Activated T-cell treated with anti-CD3 and anti-CD28 coated beads, Interleukin-2, amount 50 U/mL, for 72 hours (primary cell): ENCODE results near the gene TCP1. TPM values are rescaled to one million over a fixed set of nuclear protein-coding genes. Genes with fewer than 3 reads are reported as not detected.
"Not testable (repeated sequence)": the region's sequence is repeated elsewhere in the genome, so short reads cannot be mapped to it uniquely, and the experiment has no call there.

Source experiments
- ATAC-seq, 2 donors: fragments of 150-1000 bp; cut with Tn5 transposase; replicated peaks in 1 of 2; 2 replicates each; pipeline ENCODE4 v1.10.0; 2021; ENCODE audit warnings: moderate library complexity in 2 of 2, mild to moderate bottlenecking in 1 of 2
- DNase-seq, 2 donors: peaks; one replicate each; pipeline ENCODE4 v3.0.0; 2021 to 2022; ENCODE audit warnings: mixed read lengths in 1 of 2
- H3K27ac Mint-ChIP-seq: one replicate; pipeline ENCODE4 v1.8.0; 2022; ENCODE audit warnings: mild to moderate bottlenecking, moderate library complexity, mixed read lengths
- H3K27me3 Mint-ChIP-seq: one replicate; pipeline ENCODE4 v1.8.0; 2022; ENCODE audit warnings: low read depth, mixed read lengths
- H3K36me3 Mint-ChIP-seq, 2 donors: one replicate each; pipeline ENCODE4 v1.8.0; 2022; ENCODE audit warnings: mixed read lengths in 2 of 2, mild to moderate bottlenecking in 1 of 2; ENCODE audit not compliant: insufficient read depth in 2 of 2
- H3K4me1 Mint-ChIP-seq: one replicate; pipeline ENCODE4 v1.8.0; 2022; ENCODE audit warnings: low read depth, mixed read lengths
- H3K4me3 Mint-ChIP-seq, 2 donors: one replicate each; pipeline ENCODE4 v1.8.0; 2022; ENCODE audit warnings: mild to moderate bottlenecking in 2 of 2, mixed read lengths in 2 of 2, moderate library complexity in 2 of 2
- H3K9me3 Mint-ChIP-seq, 2 donors: one replicate each; pipeline ENCODE4 v1.8.0; 2022; ENCODE audit warnings: mixed read lengths in 2 of 2
- total RNA-seq, 2 donors: library from RNA; stranded (reverse); gene quantifications; one replicate each; pipeline ENCODE4 v1.2.3, GENCODE V29; 2022

Gene TCP1
- total RNA-seq, 2 donors from 2014 or later, result 267 to 291 TPM

DNA sequence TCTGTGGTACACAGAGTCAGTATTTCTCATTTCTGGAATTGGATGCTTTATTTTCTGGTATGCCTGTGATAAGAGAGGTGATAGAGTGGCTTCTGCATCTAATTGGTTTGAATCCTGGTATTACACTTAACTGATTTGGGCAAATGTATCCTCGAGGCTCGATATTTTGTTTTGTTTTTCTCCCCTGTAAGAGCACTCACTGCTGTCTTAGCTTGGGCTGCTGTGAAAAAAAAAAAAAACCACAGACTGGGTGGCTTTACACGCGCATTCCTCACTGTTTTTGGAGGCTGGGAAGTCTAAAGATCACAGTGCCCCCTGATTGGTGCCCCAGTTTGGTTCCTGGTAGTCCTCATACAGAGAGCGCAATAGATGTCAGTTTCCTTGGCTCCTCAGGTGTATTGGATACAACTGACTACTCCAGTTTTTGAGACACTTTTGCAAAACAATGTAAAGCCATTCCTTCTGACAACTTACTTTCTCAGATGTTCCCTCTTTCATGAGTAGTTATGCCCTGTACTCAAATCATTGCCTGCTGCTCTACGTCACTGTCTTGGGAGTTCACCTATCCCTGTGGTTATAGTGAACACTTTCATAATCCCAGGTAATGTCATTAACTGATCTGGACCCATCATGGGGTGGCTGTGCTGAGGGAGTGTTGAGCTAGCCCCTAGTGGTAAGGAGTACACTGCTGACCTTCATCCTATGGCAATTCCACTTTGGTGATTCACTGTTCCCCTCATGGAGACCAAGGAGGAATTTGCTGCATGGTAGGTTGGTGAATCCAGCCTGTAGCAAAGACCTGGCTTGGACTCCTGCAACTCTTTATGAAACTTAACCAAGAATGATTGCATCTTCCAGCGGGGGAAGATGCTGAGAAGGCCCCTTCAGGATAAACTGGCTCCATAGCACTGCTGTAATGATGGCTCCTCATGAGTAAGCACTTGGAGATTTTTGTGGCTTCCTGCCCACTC, 31.1 kb downstream of the TCP1 start:
- ATAC-seq, result no peak
- peaks cover 9 to 32% of the 10 kb centered on the region in 2 donors for H3K36me3 Mint-ChIP-seq
- peaks cover 50% of the 10 kb centered on the region for H3K4me1 Mint-ChIP-seq
- no peak for DNase-seq
- H3K4me3 Mint-ChIP-seq, result no peak overlapping the region
- H3K27me3 Mint-ChIP-seq, result no peaks in the 10 kb centered on the region
- H3K27ac Mint-ChIP-seq, result peak overlapping the region; percentile 70
- no peaks in the 10 kb centered on the region for H3K9me3 Mint-ChIP-seq

DNA sequence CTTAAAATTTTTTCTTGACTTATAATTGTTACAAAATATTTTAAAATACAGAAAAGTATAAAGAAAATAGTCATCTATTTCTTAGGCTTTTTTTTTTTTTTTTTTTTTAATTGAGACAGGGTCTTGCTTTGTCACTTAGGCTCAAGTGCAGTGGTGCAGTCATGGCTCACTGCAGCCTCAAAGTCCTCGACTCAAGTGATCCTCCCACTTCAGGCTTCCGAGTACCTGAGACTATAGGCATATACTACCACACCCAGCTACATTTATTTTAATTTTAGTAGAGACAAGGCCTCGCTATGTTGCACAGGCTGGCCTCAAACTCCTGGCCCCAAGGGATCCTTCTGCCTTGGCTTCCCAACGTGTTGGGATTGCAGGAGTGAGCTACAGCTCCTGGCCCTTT, 32.9 kb downstream of the TCP1 start:
- DNase-seq (no peak), ATAC-seq (no peak)
- Mint-ChIP-seq H3K9me3 (no peaks in the 10 kb centered on the region), H3K36me3 (peaks cover 5 to 36% of the 10 kb centered on the region in 2 donors), H3K27ac (no peak overlapping the region), H3K4me3 (no peak overlapping the region), H3K4me1 (peaks cover 45% of the 10 kb centered on the region), H3K27me3 (no peaks in the 10 kb centered on the region)

DNA sequence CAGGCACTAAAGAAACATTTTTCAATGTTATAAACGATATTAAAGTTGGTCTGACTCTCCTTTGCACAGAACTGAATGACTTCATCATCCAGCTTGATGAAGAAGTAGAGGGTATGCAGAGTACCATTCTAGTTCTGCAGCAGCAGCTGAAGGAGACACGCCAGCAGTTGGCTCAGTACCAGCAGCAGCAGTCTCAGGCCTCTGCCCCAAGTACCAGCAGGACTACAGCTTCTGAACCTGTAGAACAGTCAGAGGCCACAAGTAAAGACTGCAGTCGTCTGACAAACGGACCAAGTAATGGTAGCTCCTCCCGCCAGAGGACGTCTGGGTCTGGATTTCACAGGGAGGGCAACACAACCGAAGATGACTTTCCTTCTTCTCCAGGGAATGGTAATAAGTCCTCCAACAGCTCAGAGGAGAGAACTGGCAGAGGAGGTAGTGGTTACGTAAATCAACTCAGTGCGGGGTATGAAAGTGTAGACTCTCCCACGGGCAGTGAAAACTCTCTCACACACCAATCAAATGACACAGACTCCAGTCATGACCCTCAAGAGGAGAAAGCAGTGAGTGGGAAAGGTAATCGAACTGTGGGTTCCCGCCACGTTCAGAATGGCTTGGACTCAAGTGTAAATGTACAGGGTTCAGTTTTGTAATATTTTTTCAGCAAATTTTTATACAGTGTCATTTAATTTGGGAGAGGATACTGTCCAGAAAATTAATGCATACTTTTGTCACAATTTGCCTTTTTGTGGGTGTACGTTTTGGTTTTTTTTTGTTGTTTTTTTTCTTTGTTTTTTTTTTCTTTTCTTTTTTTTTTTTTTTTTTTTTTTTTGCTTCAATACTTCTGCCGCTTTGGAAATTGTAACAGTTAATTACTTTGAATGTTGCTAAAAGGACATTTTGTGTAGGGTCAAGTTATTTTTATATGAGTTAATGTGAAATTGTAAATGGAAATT, 34.2 kb downstream of the TCP1 start:
- Mint-ChIP-seq H3K36me3 (peaks cover 5 to 38% of the 10 kb centered on the region in 2 donors), H3K27me3 (no peaks in the 10 kb centered on the region), H3K4me3 (no peak overlapping the region), H3K27ac (peak overlapping the region; percentile 70), H3K9me3 (no peaks in the 10 kb centered on the region), H3K4me1 (peaks cover 33% of the 10 kb centered on the region)
- DNase-seq, result no peak
- ATAC-seq, result no peak

DNA sequence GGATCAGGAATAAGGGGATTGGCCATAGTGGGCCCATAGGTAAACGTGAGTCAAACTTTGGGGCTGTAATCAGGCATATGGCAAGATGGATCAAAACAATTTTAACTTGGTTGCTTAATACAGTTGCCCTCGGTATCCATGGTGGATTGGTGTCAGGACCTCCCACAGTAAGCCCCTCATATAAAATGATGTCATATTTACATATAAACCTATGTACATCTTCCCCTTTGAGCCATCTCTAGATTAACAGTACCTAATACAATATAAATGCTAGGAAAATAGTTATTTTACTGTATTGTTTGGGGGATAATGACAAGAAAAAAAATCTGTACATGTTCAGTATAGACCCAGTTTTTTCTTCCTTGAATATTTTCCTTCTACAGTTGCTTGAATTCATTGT, 35.0 kb downstream of the TCP1 start:
- peaks cover 5 to 38% of the 10 kb centered on the region in 2 donors for H3K36me3 Mint-ChIP-seq

DNA sequence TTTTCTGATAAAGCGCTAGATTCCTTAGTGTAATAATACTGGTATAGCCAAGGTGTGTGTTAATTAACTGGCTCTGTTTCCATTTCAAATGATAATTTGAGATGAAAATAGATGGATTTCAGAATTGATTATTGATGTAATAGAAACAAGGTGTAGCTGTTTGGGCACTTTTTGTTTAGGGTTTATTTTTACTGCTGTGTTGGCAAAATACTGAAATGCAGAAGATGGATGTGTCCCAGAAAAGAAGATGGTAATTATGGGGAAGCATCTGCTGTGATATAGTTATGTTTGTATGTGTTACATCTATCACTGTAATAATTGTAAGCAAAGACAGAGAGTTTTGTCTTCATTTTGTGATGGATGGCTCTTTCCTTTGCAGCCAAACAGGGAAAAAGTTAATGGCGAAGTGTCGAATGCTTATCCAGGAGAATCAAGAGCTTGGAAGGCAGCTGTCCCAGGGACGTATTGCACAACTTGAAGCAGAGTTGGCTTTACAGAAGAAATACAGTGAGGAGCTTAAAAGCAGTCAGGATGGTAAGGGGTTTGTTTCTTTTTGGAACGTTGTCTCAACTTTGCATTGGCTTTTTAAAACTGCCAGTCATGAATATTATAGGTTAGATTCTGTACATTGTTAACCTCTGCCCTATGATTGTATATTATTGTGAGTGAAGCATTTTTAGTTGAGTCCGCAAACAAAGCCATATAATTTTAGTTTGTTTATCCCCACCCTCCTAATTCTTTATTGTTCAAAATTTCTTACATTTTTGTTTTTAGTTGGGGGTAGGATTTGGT, 36.1 kb downstream of the TCP1 start:
- ATAC-seq, result no peak
- Mint-ChIP-seq H3K27me3 (no peaks in the 10 kb centered on the region), H3K4me3 (no peak overlapping the region), H3K9me3 (no peaks in the 10 kb centered on the region), H3K27ac (no peak overlapping the region), H3K36me3 (peaks cover 3 to 43% of the 10 kb centered on the region in 2 donors), H3K4me1 (peaks cover 19% of the 10 kb centered on the region)
- no peak for DNase-seq

More for the DNA sequence above, 35.0 kb downstream of the TCP1 start:
- Mint-ChIP-seq H3K27me3 (no peaks in the 10 kb centered on the region), H3K4me1 (peaks cover 25% of the 10 kb centered on the region), H3K27ac (no peak overlapping the region), H3K9me3 (no peaks in the 10 kb centered on the region), H3K4me3 (no peak overlapping the region)
- no peak for DNase-seq
- ATAC-seq, result no peak

DNA sequence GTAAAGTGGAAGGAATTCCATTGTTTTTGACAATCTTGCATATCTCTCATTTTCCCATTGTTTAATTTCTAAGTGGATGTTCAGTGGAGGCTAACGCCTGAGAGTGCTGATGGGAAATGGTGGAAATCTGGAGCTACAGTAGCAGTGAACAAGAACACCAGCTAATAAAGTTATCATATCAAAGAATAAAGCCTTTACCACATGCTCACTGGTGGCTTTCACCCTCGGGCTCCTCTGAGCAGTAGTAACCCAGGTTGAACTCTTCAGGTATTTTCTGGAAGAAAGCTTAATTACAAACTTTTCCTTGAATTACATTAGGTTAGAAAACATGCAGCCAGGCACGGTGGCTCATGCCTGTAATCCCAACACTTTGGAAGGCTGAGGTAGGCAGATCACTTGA, 38.0 kb downstream of the TCP1 start:
- Mint-ChIP-seq H3K27ac (peak overlapping the region; percentile 10), H3K4me1 (peaks cover 12% of the 10 kb centered on the region), H3K27me3 (no peaks in the 10 kb centered on the region), H3K9me3 (no peaks in the 10 kb centered on the region), H3K4me3 (no peak overlapping the region), H3K36me3 (peaks cover 4 to 39% of the 10 kb centered on the region in 2 donors)
- ATAC-seq, result no peak
- DNase-seq, result no peak

DNA sequence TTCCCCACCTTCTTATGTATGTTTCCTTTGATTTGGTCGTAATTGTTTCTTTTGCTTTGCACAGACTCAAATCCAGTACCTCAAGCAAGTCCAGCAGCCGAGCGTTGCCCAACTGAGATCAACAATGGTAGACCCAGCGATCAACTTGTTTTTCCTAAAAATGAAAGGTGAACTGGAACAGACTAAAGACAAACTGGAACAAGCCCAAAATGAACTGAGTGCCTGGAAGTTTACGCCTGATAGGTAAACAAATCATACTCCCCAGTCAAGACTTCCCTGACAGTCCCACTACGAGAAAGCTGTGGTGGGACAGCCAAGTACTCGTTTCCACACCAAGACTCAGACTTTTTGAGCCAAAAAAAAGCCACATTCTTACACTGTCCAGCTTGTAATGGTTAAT, 41.3 kb downstream of the TCP1 start:
- H3K4me1 Mint-ChIP-seq, DNase-seq, H3K27ac Mint-ChIP-seq, H3K9me3 Mint-ChIP-seq, H3K27me3 Mint-ChIP-seq, H3K4me3 Mint-ChIP-seq, ATAC-seq: not testable (repeated sequence)
- peaks cover 11 to 50% of the 10 kb centered on the region in 2 donors for H3K36me3 Mint-ChIP-seq

DNA sequence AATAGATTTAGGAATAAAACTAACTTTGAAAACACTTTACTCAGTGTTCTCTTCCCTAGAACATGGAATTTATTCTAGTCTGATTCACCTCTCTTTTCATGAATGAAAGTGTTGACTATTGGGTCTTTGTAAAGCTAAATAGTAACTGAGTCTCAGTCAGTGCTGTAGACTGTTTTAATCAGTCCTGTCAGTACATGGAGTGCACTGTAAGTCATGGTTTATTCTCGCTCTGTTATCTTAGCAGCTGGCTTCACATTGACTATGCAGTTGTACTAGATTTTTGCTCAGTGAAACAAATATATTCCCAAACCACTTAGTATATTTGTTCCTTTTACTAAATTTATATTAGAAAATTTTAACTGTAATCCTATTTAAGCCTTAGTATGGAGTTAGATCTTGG, 42.6 kb downstream of the TCP1 start:
- Mint-ChIP-seq H3K36me3 (peaks cover 14 to 50% of the 10 kb centered on the region in 2 donors), H3K27ac (no peak overlapping the region), H3K9me3 (no peaks in the 10 kb centered on the region), H3K4me3 (no peak overlapping the region), H3K4me1 (peaks cover 7% of the 10 kb centered on the region), H3K27me3 (no peaks in the 10 kb centered on the region)
- ATAC-seq (no peak), DNase-seq (no peak)

DNA sequence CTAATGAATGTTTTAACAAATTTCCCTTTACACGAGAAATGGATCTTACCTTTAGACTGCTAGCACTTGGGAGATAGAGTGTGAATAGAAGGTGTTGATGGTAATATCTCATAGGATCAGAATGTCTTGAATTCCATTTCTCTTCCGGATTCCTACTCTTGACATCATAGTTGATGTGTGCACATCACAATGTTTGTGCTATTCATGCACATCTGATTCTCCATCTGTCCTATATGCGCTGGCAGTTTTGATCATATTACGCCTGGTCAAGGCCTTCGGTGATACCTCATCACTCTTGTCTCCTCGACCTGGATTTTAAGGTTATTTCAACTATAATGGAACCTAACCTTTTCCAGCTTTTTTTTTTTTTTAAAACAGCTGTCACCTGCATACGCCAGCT, 44.3 kb downstream of the TCP1 start:
- peaks cover 14 to 52% of the 10 kb centered on the region in 2 donors for H3K36me3 Mint-ChIP-seq
- H3K9me3 Mint-ChIP-seq, result no peaks in the 10 kb centered on the region
- peak overlapping the region; percentile 89 for H3K27ac Mint-ChIP-seq
- DNase-seq, result no peak
- no peaks in the 10 kb centered on the region for H3K27me3 Mint-ChIP-seq
- ATAC-seq, result no peak
- peaks cover 8% of the 10 kb centered on the region for H3K4me1 Mint-ChIP-seq
- no peak overlapping the region for H3K4me3 Mint-ChIP-seq

DNA sequence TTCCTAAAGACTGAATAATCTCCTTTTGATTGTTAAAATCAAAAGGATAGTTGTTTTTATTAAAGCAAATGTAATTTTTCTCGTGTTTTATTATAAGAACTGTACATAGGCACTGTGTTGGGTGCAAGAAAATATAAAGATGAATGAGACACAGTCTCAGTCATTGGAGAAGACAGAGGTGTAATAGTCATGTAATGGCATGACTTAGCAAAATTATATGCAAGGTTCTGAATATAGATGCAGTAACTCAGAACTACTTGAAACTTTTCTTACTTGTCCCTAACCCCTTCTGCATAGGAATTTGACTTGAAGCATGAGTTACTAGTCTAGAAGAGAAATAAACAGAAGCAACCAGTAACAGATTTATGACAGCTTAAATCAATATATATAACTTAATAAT, 47.2 kb downstream of the TCP1 start:
- DNase-seq (no peak), ATAC-seq (no peak)
- Mint-ChIP-seq H3K27ac (peak overlapping the region; percentile 89), H3K9me3 (no peaks in the 10 kb centered on the region), H3K27me3 (no peaks in the 10 kb centered on the region), H3K4me1 (peaks cover 19% of the 10 kb centered on the region), H3K36me3 (peaks cover 12 to 39% of the 10 kb centered on the region in 2 donors), H3K4me3 (no peak overlapping the region)

DNA sequence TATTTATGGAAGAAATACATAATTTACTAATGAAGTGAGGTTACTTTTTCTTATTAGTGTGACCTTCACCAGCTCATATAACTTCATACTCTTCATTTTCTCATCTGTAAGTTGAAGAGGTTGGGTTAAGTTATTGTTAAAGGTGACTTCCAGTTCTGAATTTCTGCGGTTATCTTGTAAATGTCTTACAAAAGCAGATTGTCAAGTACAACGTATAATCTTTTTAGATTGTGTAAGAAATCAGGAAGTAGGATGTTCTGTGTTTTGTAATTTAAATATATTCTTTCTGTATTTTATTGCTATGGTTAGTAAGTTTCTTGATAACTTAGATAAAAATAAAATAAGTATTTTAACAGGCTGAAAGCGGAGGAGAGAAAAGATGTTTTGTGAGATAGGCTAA, 50.1 kb downstream of the TCP1 start:
- H3K27me3 Mint-ChIP-seq, result no peaks in the 10 kb centered on the region
- no peak overlapping the region for H3K4me3 Mint-ChIP-seq
- peak overlapping the region; percentile 82 for H3K27ac Mint-ChIP-seq
- H3K4me1 Mint-ChIP-seq, result peaks cover 20% of the 10 kb centered on the region
- no peaks in the 10 kb centered on the region for H3K9me3 Mint-ChIP-seq
- no peak for DNase-seq
- no peak for ATAC-seq
- H3K36me3 Mint-ChIP-seq, result peaks cover 4 to 25% of the 10 kb centered on the region in 2 donors

DNA sequence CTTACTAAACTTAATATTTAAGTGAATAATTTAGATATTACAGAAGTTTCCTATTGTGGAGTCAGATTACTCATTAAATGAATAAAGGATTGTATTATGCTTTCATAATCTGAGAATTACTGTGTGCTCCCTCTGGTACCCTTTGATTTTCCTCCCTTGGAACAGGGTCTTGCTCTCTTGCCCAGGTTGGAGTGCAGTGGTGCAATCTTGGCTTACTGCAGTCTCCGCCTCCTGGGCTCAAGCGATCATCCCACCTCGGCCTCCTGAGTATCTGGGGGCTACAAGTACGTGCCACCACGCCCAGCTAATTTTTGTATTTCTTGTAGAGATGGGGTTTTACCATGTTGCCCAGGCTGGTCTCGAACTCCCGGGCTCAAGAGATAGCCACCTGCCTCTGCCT, 52.5 kb downstream of the TCP1 start:
- H3K27me3 Mint-ChIP-seq, result no peaks in the 10 kb centered on the region
- peaks cover 1 to 13% of the 10 kb centered on the region in 2 donors for H3K36me3 Mint-ChIP-seq
- no peak overlapping the region for H3K27ac Mint-ChIP-seq
- H3K4me1 Mint-ChIP-seq, result peaks cover 39% of the 10 kb centered on the region
- H3K4me3 Mint-ChIP-seq, result no peak overlapping the region
- DNase-seq (no peak), ATAC-seq (peak in 1 of 2 donors; percentile 32)
- no peaks in the 10 kb centered on the region for H3K9me3 Mint-ChIP-seq
